ENCODE measurements around the gene SPTBN4.
A peak's percentile ranks its signal among the peaks of the same experiment; 100 is the strongest.

The SPTBN4 gene

GRCh38 chr19:40441719-40442253 lies 25.0 kb upstream of the SPTBN4 start:
- Histone ChIP-seq H3K4me3 (ENCODE audit: insufficient read length, low read depth) (no peak overlapping the region), H3K4me1 (ENCODE audit: insufficient read depth, insufficient read length) (peaks cover 2% of the 10 kb centered on the region), H3K9me3 (ENCODE audit: insufficient read depth, low read length) (no peaks in the 10 kb centered on the region), H3K9ac (ENCODE audit: insufficient read length, low read depth) (peak overlapping the region; percentile 70), H3K27me3 (ENCODE audit: insufficient read depth, insufficient read length) (no peaks in the 10 kb centered on the region), H3K36me3 (ENCODE audit: insufficient read depth, insufficient read length, low read length) (peaks cover 28% of the 10 kb centered on the region)
- no peak for DNase-seq (ENCODE audit: low read depth, low spot score)
- TF ChIP-seq ZNF274 (IDR thresholded peaks at IDR 0.05; ENCODE audit: low read depth, low read length) (no peak), SUZ12 (IDR thresholded peaks at IDR 0.05; ENCODE audit: extremely low read depth, insufficient read depth, insufficient read length) (no peak), YY1 (IDR thresholded peaks at IDR 0.05; ENCODE audit: insufficient read depth, insufficient read length) (no peak)

DNA sequence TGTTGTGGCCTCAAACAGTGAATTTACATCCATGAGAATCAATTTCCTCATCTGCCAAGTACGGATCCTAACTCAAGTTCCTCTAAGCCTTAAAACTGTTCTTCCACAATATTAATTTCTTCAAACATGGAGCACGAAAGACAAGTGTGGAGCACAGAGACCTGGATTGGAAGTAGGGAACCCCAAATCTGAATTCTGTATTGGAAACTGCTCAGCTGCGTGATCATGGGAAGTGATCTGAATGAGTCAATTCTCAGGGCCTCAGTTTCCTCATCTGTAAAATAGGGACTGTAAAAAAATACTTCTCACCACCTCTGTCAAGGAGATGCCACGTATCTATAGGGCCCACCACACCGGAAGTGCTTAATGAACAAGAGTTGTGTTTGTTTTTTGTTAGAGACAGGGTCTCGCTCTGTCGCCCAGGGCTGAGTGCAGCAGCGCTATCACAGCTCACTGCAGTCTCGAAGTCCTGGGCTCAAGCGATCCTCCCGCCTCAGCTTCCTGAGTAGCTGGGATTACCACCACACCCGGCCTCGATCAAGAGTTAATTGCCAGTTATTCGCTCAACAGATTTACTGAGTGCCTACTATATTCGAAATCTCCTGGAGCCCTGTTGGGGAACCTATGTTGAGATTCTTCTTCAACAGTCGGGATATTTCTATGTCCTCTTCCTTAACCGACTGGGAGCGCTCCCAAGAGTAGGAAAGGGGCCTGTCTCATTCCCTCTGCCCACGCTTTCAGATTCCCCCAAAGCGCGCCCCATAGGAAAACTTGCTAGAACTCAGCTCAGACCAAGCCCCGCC lies 24.3 kb upstream of the SPTBN4 start:
- no peaks in the 10 kb centered on the region for H3K27me3 ChIP-seq (ENCODE audit: insufficient read depth, insufficient read length)
- peaks cover 28% of the 10 kb centered on the region for H3K36me3 ChIP-seq (ENCODE audit: insufficient read depth, insufficient read length, low read length)
- DNase-seq (ENCODE audit: low read depth, low spot score): no peak
- no peaks in the 10 kb centered on the region for H3K9me3 ChIP-seq (ENCODE audit: insufficient read depth, low read length)
- H3K9ac ChIP-seq (ENCODE audit: insufficient read length, low read depth): peak overlapping the region; percentile 70
- peak overlapping the region; percentile 51 for H3K4me3 ChIP-seq (ENCODE audit: insufficient read length, low read depth)
- peaks cover 2% of the 10 kb centered on the region for H3K4me1 ChIP-seq (ENCODE audit: insufficient read depth, insufficient read length)
- no peak for TF ChIP-seq YY1 (IDR thresholded peaks at IDR 0.05; ENCODE audit: insufficient read depth, insufficient read length)
- no peak for TF ChIP-seq ZNF274 (IDR thresholded peaks at IDR 0.05; ENCODE audit: low read depth, low read length)
- no peak for TF ChIP-seq SUZ12 (IDR thresholded peaks at IDR 0.05; ENCODE audit: extremely low read depth, insufficient read depth, insufficient read length)

DNA sequence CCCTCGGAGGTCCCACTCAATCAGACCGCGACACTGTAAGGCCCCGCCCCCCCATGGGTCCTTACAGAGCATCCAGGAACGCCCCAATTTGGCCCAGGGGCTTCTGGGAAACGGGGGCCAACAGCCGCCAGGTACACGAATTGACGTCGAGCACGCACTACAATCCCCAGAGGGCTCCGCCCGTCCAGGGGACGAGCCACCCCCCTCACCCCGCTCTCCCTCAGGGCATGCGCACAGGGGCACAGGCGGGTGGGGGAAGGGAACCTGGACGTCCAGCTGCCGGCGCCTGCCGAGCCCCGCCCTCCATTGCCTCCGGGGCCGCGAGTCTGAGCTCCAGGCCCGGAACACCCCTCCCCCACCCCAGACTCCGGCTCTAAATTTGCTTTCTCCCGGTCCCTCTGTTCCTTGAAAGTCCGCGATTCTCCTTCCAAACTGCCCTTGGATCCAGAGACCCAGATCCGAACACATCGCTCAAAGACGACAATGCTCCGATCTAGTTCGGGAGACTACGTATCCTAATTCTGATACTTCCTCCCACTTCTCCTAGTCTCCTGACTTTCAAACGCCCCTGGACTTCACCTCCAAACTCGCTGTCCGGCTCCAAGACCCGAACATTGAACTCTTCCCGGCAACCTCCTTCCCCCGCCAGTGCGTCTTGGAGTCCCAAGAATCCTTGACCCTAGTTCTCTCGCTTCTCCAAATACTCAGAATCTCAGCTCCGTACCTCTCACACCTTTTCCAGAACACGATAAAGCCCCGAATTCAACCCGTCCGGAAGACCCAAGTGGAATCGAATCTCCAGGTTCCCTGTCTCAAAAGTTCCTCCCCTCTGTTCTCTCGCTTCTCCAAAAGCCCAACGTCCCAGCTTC lies 23.4 kb upstream of the SPTBN4 start:
- Histone ChIP-seq H3K4me1 (ENCODE audit: insufficient read depth, insufficient read length) (peaks cover 2% of the 10 kb centered on the region), H3K36me3 (ENCODE audit: insufficient read depth, insufficient read length, low read length) (peaks cover 28% of the 10 kb centered on the region), H3K9ac (ENCODE audit: insufficient read length, low read depth) (peak overlapping the region; percentile 94), H3K9me3 (ENCODE audit: insufficient read depth, low read length) (no peaks in the 10 kb centered on the region), H3K27me3 (ENCODE audit: insufficient read depth, insufficient read length) (no peaks in the 10 kb centered on the region), H3K4me3 (ENCODE audit: insufficient read length, low read depth) (peak overlapping the region; percentile 97)
- peak; percentile 98 for DNase-seq (ENCODE audit: low read depth, low spot score)
- TF ChIP-seq YY1 (IDR thresholded peaks at IDR 0.05; ENCODE audit: insufficient read depth, insufficient read length) (no peak), SUZ12 (IDR thresholded peaks at IDR 0.05; ENCODE audit: extremely low read depth, insufficient read depth, insufficient read length) (no peak), ZNF274 (IDR thresholded peaks at IDR 0.05; ENCODE audit: low read depth, low read length) (no peak)

- peaks cover 28% of the 10 kb centered on the region for H3K36me3 ChIP-seq (ENCODE audit: insufficient read depth, insufficient read length, low read length)
- peak within 1 kb of the TSS; percentile 97 for H3K4me3 ChIP-seq (ENCODE audit: insufficient read length, low read depth)
- TF ChIP-seq YY1 (IDR thresholded peaks at IDR 0.05; ENCODE audit: insufficient read depth, insufficient read length) (no peak), SUZ12 (IDR thresholded peaks at IDR 0.05; ENCODE audit: extremely low read depth, insufficient read depth, insufficient read length) (no peak), ZNF274 (IDR thresholded peaks at IDR 0.05; ENCODE audit: low read depth, low read length) (no peak)
- peak; percentile 80 for DNase-seq (ENCODE audit: low read depth, low spot score)
- H3K27me3 ChIP-seq (ENCODE audit: insufficient read depth, insufficient read length): no peaks in the 10 kb centered on the region
- no peaks in the 10 kb centered on the region for H3K9me3 ChIP-seq (ENCODE audit: insufficient read depth, low read length)
- peaks cover 2% of the 10 kb centered on the region for H3K4me1 ChIP-seq (ENCODE audit: insufficient read depth, insufficient read length)
- peak within 1 kb of the TSS; percentile 94 for H3K9ac ChIP-seq (ENCODE audit: insufficient read length, low read depth)
These were observed 22.6 kb upstream of the SPTBN4 start, which contains the start of gene SERTAD3 for GRCh38 chr19:40444000-40444824. SERTAD3 (minus strand) TSS chr19:40444335; CDS start chr19:40442080, 2,255 bp downstream.

DNA sequence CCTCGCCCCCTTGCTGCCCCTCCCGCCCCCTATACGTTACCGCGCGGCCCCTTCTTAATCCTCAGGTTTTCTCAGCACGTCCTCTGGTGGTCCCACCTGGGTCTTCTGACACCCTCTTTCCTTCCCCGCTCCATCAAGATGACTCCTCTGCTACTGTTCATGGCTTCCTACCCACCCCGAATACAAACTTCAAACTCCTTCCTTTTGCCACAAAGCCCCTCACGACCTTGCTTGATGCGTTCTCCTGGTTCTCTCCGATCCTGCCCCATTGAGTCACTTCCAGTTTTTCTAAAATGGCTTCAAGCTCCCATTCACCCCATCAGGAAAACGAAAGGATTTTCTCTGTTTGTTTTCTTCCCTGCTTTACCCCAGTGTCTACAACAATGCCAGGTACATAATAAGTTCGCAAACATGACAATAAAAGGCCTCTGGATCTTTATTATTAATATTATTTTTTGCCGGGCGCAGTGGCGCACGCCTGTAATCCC lies 21.9 kb upstream of the SPTBN4 start:
- peak overlapping the region; percentile 74 for H3K9ac ChIP-seq (ENCODE audit: insufficient read length, low read depth)
- peaks cover 2% of the 10 kb centered on the region for H3K4me1 ChIP-seq (ENCODE audit: insufficient read depth, insufficient read length)
- peak overlapping the region; percentile 27 for H3K4me3 ChIP-seq (ENCODE audit: insufficient read length, low read depth)
- no peak for TF ChIP-seq SUZ12 (IDR thresholded peaks at IDR 0.05; ENCODE audit: extremely low read depth, insufficient read depth, insufficient read length)
- no peak for TF ChIP-seq YY1 (IDR thresholded peaks at IDR 0.05; ENCODE audit: insufficient read depth, insufficient read length)
- TF ChIP-seq ZNF274 (IDR thresholded peaks at IDR 0.05; ENCODE audit: low read depth, low read length): no peak
- no peaks in the 10 kb centered on the region for H3K27me3 ChIP-seq (ENCODE audit: insufficient read depth, insufficient read length)
- no peaks in the 10 kb centered on the region for H3K9me3 ChIP-seq (ENCODE audit: insufficient read depth, low read length)
- no peak for DNase-seq (ENCODE audit: low read depth, low spot score)
- H3K36me3 ChIP-seq (ENCODE audit: insufficient read depth, insufficient read length, low read length): peaks cover 28% of the 10 kb centered on the region

DNA sequence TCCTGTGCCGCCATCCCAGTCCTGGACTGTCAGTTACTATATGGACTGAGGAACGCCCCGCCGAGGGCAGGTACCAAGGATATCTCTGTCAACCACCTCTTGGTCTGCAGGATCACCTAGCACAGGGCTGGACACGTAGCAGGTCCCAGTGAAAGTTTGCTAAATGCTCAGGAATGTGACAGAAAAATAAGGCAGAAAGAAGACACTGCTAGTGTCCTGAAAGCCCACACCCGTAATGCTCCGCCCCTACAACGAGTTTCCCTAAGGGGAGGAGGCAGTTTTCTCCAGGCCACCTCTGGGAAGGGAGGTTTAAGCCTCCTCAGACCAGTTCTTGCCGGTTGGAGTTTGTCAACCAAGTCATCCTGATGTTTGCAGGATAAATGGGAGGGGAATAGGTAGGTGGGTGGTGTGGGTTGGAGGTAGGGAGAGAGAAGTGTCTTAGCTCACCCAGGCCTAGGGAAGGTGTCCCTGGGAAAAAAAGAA lies 21.0 kb upstream of the SPTBN4 start:
- H3K4me1 ChIP-seq (ENCODE audit: insufficient read depth, insufficient read length): peaks cover 2% of the 10 kb centered on the region
- TF ChIP-seq SUZ12 (IDR thresholded peaks at IDR 0.05; ENCODE audit: extremely low read depth, insufficient read depth, insufficient read length) (no peak), YY1 (IDR thresholded peaks at IDR 0.05; ENCODE audit: insufficient read depth, insufficient read length) (no peak), ZNF274 (IDR thresholded peaks at IDR 0.05; ENCODE audit: low read depth, low read length) (no peak)
- DNase-seq (ENCODE audit: low read depth, low spot score): no peak
- no peaks in the 10 kb centered on the region for H3K27me3 ChIP-seq (ENCODE audit: insufficient read depth, insufficient read length)
- H3K9me3 ChIP-seq (ENCODE audit: insufficient read depth, low read length): no peaks in the 10 kb centered on the region
- no peak overlapping the region for H3K4me3 ChIP-seq (ENCODE audit: insufficient read length, low read depth)
- no peak overlapping the region for H3K9ac ChIP-seq (ENCODE audit: insufficient read length, low read depth)
- H3K36me3 ChIP-seq (ENCODE audit: insufficient read depth, insufficient read length, low read length): peaks cover 18% of the 10 kb centered on the region

Data from NT2/D1 (cell line).